T-helper 22 cell (primary cell): ENCODE measurements around the gene DGKD.

ENCODE experiments used
- DNase-seq: peaks from one replicate; pipeline ENCODE4 v3.0.0-alpha.2; 2020; ENCODE audit warnings: low read depth

The DGKD gene

DNA sequence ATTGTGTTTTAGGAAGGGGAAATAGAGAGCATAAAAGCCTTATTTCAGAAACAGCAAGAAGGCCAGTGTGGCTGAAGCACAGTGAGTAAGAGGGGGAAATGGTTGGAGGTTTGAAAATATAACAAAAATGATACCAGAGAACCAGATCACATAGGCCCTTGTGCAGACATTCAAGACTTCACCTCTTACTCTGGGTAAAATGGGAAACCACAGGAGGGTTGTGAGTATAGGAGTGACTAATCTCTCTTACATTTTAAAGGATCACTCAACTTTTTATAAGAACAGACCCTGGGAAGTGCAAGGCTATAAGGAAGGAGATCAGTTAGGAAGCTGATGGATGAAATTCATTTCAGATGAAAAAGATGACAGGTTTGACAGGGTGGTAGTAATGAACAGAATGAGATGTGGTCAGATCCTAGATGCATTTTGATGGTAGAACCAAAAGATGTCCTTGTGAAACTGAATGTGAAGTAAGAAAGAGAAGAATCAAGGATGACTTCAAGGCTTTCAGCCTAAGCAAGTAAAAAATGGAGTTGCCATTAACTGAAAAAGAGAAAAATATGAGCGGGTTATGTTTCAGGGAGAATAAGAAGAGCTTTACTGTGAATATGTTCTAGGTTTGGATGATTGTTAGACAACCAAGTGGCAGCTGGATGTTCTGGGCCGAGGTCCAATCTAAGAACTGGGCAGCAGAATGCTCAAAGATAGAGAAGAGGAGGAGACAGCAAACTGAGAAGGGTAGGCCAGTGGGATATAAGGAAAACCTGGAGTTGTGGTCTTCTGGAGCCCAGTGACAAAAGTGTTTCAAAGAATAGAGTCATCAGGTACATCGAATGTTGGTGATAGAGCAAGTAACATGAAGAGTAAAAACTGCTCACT, 147.1 kb downstream of the DGKD start:
- no peak for DNase-seq

GRCh38 chr2:233503481-233503880, 149.2 kb downstream of the DGKD start:
- DNase-seq, result no peak

- no peak for DNase-seq
Observed at GRCh38 chr2:233503947-233504637, 149.8 kb downstream of the DGKD start.

DNA sequence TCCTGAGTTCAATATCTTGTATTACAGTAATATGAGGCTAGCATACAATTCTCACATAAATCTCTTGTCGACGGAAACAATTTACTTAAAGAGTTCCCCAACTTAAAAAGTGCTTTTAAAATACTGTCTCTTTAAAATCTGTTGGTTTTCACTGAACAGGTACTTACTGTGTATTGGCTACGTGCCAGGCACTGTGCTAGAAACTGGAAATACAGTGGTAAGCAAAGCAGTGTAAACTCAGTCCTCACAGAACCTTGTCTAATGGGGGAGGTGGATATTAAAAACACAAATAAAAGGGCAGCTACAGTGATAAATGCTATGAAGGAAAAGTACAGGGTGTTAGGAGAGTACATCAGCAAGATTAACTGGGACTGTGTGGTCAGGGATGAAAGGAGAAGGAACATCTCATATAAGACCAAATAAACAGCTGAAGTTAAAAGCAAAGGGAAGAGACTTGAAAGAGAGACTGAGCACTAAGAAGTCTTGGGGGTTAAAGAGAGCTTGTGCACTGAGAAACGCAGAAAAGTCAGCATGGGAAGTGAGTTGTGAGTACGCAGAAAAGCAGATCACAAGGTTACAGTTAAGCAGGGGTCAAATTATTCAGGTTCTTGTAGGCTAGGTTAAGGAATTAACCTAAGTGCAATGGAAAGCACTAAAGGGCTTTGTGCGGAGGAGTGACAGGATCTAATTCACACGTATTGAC, 159.8 kb downstream of the DGKD start:
- DNase-seq, result no peak

DNA sequence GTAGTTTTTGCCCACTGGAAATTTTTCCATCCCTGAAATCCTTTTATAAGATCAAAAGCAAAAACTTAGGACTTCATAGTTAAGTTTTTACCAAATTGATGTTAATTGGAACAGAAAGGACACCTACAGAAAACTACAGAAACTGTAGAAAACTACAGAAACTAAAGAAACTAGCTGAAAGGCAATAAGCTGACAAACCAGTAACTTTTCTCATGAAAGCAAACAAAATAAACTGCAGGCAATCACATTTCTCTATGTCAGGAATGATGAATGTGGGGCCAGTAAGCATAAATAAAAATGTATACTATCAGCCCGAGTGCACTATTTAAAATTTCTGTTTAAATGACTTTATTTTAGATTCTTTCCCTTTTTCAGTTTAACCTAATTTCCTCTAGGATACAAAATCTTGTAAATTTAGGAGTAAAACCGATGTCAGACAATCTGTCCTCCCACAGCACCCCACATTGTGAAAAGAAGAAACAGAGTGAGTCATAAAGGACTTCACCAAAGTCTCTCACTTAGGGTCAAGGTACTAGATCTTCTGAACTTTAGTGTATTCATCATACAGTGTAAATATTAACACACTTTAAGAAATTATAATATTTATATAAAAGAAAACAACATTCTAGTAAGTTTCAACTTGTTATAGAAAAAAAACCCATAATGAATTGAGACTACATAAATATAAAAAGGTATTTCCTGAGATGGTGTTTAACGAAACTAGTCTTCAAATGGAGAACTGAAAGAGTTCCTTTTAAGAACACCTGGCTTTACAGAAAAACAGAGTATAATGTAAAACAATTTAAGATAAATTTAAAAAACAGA, 165.7 kb downstream of the DGKD start:
- no peak for DNase-seq
